GM21367 (cell line): ENCODE measurements around the gene SNRNP40.
"Not testable (repeated sequence)": the region's sequence is repeated elsewhere in the genome, so short reads cannot be mapped to it uniquely, and the experiment has no call there.

Experiments used
- ATAC-seq: cut with Tn5 transposase; IDR thresholded peaks from one replicate; pipeline ENCODE4 v1.9.1; 2021; ENCODE audit not compliant: unreplicated experiment

SNRNP40 gene

GRCh38 chr1:31287791-31288190, 8.8 kb downstream of the SNRNP40 start:
- ATAC-seq, result not testable (repeated sequence)

GRCh38 chr1:31282426-31282825, 14.2 kb downstream of the SNRNP40 start:
- not testable (repeated sequence) for ATAC-seq

- no peak for ATAC-seq
These were observed 23.0 kb downstream of the SNRNP40 start for GRCh38 chr1:31273619-31274018.

GRCh38 chr1:31272369-31272768, 24.2 kb downstream of the SNRNP40 start:
- ATAC-seq, result no peak

GRCh38 chr1:31266547-31266946, 30.0 kb downstream of the SNRNP40 start:
- no peak for ATAC-seq

GRCh38 chr1:31264790-31265386, 31.7 kb downstream of the SNRNP40 start:
- no peak for ATAC-seq

GRCh38 chr1:31263408-31263807, 33.2 kb downstream of the SNRNP40 start:
- no peak for ATAC-seq

- ATAC-seq, result not testable (repeated sequence)
These were observed 34.2 kb downstream of the SNRNP40 start for GRCh38 chr1:31262393-31262792.

- no peak for ATAC-seq
These were observed 34.7 kb downstream of the SNRNP40 start for GRCh38 chr1:31261916-31262315.

GRCh38 chr1:31259746-31260145, 36.8 kb downstream of the SNRNP40 start:
- ATAC-seq, result no peak

GRCh38 chr1:31258581-31258980, 38.0 kb downstream of the SNRNP40 start:
- ATAC-seq, result no peak

- no peak for ATAC-seq
These were observed 39.4 kb downstream of the SNRNP40 start for GRCh38 chr1:31257213-31257612.

GRCh38 chr1:31249854-31250253, 46.7 kb downstream of the SNRNP40 start:
- no peak for ATAC-seq

- ATAC-seq, result no peak
These were observed 48.3 kb downstream of the SNRNP40 start for GRCh38 chr1:31248276-31248675.

- no peak for ATAC-seq
These were observed 52.3 kb downstream of the SNRNP40 start for GRCh38 chr1:31244326-31244725.

- no peak for ATAC-seq
These were observed 52.9 kb downstream of the SNRNP40 start for GRCh38 chr1:31243501-31244286.

- no peak for ATAC-seq
These were observed 55.3 kb downstream of the SNRNP40 start for GRCh38 chr1:31241321-31241720.

- ATAC-seq, result no peak
These were observed 56.8 kb downstream of the SNRNP40 start, which contains the start of gene NKAIN1 for GRCh38 chr1:31239653-31240241. Gene NKAIN1 (minus strand): TSS chr1:31239887. CDS start chr1:31239547, 340 bp downstream.

GRCh38 chr1:31238986-31239613, 57.5 kb downstream of the SNRNP40 start:
- no peak for ATAC-seq

GRCh38 chr1:31238612-31238985, 58.0 kb downstream of the SNRNP40 start:
- ATAC-seq, result no peak

- ATAC-seq, result no peak
These were observed 61.7 kb downstream of the SNRNP40 start for GRCh38 chr1:31234870-31235269.
